ENCODE measurements around the gene CST7. TPM values are rescaled to one million over a fixed set of nuclear protein-coding genes. Genes with fewer than 3 reads are reported as not detected.
"Not testable (repeated sequence)": the region's sequence is repeated elsewhere in the genome, so short reads cannot be mapped to it uniquely, and the experiment has no call there.

CST7 gene
- total RNA-seq, 1 experiment from 2014 or later, result not detected

- Histone ChIP-seq H3K27me3 (no peaks in the 10 kb centered on the region), H3K9me3 (no peaks in the 10 kb centered on the region), H3K36me3 (no peaks in the 10 kb centered on the region), H3K4me3 (no peak overlapping the region)
- DNase-seq, result no peak
Observed at GRCh38 chr20:24938498-24938897, 10.6 kb upstream of the CST7 start.

- Histone ChIP-seq H3K27me3 (no peaks in the 10 kb centered on the region), H3K4me3 (no peak overlapping the region), H3K36me3 (no peaks in the 10 kb centered on the region), H3K9me3 (no peaks in the 10 kb centered on the region)
- no peak for DNase-seq
Observed at GRCh38 chr20:24939036-24939435, 10.0 kb upstream of the CST7 start.

GRCh38 chr20:24942679-24943078, 6.4 kb upstream of the CST7 start:
- no peak overlapping the region for H3K4me3 ChIP-seq
- H3K9me3 ChIP-seq, result no peaks in the 10 kb centered on the region
- no peaks in the 10 kb centered on the region for H3K36me3 ChIP-seq
- H3K27me3 ChIP-seq, result no peaks in the 10 kb centered on the region
- no peak for DNase-seq

GRCh38 chr20:24943196-24943595, 5.9 kb upstream of the CST7 start:
- no peak for DNase-seq
- Histone ChIP-seq H3K9me3 (no peaks in the 10 kb centered on the region), H3K4me3 (no peak overlapping the region), H3K36me3 (no peaks in the 10 kb centered on the region), H3K27me3 (no peaks in the 10 kb centered on the region)

GRCh38 chr20:24943731-24944130, 5.3 kb upstream of the CST7 start:
- H3K4me3 ChIP-seq, result no peak overlapping the region
- DNase-seq, result no peak
- H3K27me3 ChIP-seq, result no peaks in the 10 kb centered on the region
- no peaks in the 10 kb centered on the region for H3K9me3 ChIP-seq
- no peaks in the 10 kb centered on the region for H3K36me3 ChIP-seq

- not testable (repeated sequence) for DNase-seq, H3K27me3 ChIP-seq
Observed at GRCh38 chr20:24946376-24946775, 2.7 kb upstream of the CST7 start.

DNA sequence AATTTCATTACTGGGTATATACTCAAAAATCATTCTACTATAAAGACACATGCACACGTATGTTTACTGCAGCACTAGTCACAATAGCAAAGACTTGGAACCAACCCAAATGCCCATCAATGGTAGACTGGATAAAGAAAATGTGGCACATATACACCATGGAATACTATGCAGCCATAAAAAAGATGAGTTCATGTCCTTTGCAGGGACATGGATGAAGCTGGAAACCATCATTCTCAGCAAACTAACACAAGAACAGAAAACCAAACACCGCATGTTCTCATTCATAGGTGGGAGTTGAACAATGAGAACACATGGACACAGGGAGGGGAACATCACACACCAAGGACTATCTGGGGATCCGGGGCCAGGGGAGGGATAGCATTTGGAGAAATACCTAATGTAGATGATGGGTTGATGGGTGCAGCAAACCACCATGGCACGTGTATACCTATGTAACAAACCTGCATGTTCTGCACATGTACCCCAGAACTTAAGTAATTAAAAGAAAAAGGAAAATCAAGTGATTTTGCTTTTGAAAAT, 602 bp upstream of the CST7 start:
- not testable (repeated sequence) for H3K4me3 ChIP-seq, DNase-seq, H3K36me3 ChIP-seq

More at GRCh38 chr20:24946376-24946775, 2.7 kb upstream of the CST7 start:
- not testable (repeated sequence) for H3K36me3 ChIP-seq, H3K4me3 ChIP-seq, H3K9me3 ChIP-seq

DNA sequence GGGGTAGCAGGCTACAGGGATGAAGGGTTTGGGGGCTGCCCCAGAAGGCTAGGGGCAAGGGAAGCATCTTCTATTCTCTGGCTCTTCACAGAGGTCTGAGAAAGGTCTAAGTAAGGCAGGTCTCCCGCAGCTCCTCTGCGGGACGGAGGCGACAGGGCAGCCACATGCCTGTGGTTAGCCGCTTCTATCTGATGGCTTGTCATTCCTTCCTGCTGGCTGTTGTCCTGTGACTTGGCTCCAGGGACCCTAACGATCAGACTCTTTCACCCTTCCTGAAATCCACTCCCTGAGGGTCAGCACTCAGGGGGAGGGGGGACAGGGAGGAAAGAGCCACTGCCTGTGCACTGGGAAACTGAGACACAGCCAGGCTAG, 673 bp downstream of the CST7 start:
- Histone ChIP-seq H3K9me3 (no peaks in the 10 kb centered on the region), H3K36me3 (no peaks in the 10 kb centered on the region), H3K4me3 (no peak overlapping the region), H3K27me3 (no peaks in the 10 kb centered on the region)
- no peak for DNase-seq

More for the DNA sequence above, 602 bp upstream of the CST7 start:
- H3K9me3 ChIP-seq, H3K27me3 ChIP-seq: not testable (repeated sequence)

- no peaks in the 10 kb centered on the region for H3K36me3 ChIP-seq
- H3K27me3 ChIP-seq, result no peaks in the 10 kb centered on the region
- H3K9me3 ChIP-seq, result no peaks in the 10 kb centered on the region
- no peak overlapping the region for H3K4me3 ChIP-seq
- DNase-seq, result no peak
Observed at GRCh38 chr20:24950128-24950835, 1.2 kb downstream of the CST7 start.

- Histone ChIP-seq H3K27me3 (no peaks in the 10 kb centered on the region), H3K4me3 (no peak overlapping the region), H3K9me3 (no peaks in the 10 kb centered on the region), H3K36me3 (no peaks in the 10 kb centered on the region)
- peak; percentile 13 for DNase-seq
Observed at GRCh38 chr20:24950836-24951525, 1.9 kb downstream of the CST7 start.

GRCh38 chr20:24951536-24952083, 2.5 kb downstream of the CST7 start:
- Histone ChIP-seq H3K36me3 (no peaks in the 10 kb centered on the region), H3K9me3 (no peaks in the 10 kb centered on the region), H3K27me3 (no peaks in the 10 kb centered on the region), H3K4me3 (no peak overlapping the region)
- DNase-seq, result no peak

DNA sequence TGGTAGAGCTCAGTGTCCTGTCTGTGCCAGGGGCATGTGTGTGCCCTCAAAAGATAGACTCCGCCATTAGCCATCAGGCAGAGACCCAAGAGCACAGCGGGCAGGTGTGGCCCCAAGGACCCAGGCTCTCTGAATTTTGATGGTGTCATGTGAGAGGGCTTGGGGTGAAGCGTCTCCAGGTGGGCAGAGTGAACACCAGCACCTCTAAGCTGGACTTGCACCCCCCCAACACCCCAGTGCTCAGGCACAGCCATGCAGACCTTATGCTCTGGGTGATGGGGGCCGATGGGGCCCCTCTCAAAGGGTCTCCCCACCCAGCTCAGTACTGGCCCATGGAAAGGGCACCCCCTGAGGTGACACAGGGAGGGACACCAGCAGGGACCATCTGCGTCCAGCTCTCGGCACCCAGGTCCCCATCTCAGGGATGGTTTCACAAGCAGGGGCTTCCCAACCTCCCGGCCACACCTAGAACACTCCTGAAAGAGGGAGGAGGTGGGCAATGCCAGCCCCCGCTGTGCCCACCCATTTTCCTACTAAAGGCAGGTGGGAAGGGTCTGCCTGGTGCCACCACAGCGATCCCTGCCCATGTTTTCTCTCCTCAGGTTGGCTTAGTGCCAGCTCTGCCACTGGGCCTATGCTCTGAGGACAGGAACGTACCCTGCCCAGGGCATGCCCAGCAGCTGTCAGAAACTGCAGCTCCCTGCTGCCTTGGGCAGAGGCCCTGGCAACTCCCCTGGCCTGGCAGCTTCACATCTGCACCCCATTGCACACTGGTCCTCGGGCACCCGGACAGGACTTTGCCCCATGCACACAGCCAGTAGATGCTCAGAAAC, 3.5 kb downstream of the CST7 start:
- Histone ChIP-seq H3K36me3 (no peaks in the 10 kb centered on the region), H3K4me3 (no peak overlapping the region), H3K27me3 (no peaks in the 10 kb centered on the region), H3K9me3 (no peaks in the 10 kb centered on the region)
- no peak for DNase-seq

DNA sequence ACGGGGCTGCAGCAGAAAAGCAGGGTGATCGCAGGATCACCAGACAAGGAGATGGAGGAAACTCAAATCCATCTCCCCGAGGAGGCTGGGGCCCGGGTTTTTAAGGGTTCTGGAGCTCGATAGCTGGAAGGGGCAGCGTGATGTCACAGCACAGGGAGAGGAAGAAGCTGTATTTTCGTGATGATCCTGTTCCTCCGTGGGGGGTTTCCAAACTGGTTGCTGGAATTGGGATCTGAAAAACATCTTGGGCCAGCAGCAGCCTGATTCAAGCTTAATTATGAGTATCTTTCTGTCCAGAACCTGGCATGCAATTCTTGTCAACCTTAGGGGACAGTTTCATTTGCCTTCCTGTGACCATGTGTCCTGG, 4.1 kb downstream of the CST7 start:
- H3K9me3 ChIP-seq, result no peaks in the 10 kb centered on the region
- H3K4me3 ChIP-seq, result no peak overlapping the region
- no peak for DNase-seq
- no peaks in the 10 kb centered on the region for H3K36me3 ChIP-seq
- H3K27me3 ChIP-seq, result no peaks in the 10 kb centered on the region

DNA sequence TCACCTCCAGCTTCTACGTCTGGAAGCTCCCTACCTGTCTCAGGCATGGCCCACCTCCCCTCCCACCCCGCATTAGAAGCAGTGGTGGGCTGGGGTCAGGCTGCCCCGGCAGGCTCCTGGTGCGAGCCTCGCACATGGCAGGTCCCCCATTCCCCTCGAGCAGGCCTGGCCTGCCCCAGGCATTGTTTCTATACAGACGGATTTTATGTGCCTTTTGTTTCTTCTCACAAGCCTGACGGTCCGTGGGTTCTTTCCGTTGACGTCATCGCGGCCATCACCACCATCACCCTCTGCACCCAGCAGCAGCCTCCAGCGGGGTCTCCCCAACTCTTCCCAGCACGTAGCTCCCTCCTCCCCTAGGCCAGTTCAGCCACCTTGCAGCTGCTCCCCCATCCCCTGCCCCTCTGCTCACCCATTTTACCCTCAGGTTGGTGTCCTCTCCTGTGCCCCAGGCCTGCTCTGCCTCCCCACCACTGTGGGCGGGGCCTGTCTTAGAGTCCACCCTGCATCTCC, 4.6 kb downstream of the CST7 start:
- Histone ChIP-seq H3K4me3 (no peak overlapping the region), H3K27me3 (no peaks in the 10 kb centered on the region), H3K9me3 (no peaks in the 10 kb centered on the region), H3K36me3 (no peaks in the 10 kb centered on the region)
- no peak for DNase-seq

DNA sequence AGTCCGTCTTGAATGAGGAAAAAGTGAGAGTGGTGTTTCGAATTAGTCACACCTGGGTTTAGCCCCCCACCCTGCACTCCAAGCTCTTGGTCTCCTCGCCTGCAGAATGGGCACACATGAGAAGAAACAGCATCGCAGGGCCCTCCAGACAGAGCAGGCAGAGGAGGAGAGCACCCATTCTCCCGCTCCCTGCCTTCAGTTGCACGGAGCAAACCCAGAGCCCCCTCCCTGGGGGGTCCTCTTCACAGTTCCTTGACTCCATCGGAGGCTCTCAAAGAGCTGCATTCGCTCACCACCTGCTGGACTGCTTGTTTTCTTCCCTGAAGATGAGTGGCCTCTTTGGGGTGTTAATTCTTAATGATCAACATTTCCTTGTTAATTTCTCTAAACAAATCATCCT, 5.1 kb downstream of the CST7 start:
- no peak for DNase-seq
- Histone ChIP-seq H3K27me3 (no peaks in the 10 kb centered on the region), H3K36me3 (no peaks in the 10 kb centered on the region), H3K4me3 (no peak overlapping the region), H3K9me3 (no peaks in the 10 kb centered on the region)

DNA sequence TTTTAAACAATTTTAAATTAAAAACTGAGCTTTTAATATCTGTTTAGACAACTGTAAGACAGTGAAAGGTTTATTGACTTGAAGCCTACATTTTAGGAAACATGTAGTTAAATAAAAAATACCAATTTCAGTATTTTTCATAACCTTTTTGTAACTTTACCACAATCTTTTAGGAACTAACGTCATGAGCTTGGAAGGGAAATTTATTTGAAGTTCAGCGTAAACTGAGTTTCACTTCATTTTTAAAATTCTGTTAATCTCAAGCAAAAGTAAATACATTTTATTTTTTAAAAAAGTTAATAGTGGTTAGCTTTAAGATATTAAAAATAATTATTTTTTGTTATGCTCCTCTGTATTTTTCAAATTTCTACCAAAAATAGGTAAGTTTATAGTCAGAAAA, 5.5 kb downstream of the CST7 start:
- no peak overlapping the region for H3K4me3 ChIP-seq
- DNase-seq, result no peak
- H3K36me3 ChIP-seq, result no peaks in the 10 kb centered on the region
- H3K9me3 ChIP-seq, result no peaks in the 10 kb centered on the region
- no peaks in the 10 kb centered on the region for H3K27me3 ChIP-seq

DNA sequence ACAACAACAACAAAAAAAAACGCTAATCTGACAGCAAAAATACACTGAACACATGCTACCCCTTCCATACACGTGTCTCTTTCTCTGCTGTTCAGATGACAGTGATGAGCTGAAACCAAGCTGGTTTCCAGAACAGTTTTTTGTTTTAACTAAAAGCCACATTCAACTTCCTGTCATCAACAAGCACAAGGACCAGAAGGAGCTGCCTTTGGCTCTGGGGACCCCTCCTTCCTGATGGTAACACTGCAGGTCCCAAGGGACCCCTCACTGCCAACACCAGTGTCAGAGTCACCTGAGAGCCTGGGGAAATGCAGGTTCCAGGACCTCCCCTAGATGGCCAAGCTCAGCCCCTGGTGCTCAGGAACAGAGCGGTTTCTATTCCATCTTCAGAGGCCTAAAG, 6.0 kb downstream of the CST7 start:
- H3K36me3 ChIP-seq, result no peaks in the 10 kb centered on the region
- H3K27me3 ChIP-seq, result no peaks in the 10 kb centered on the region
- DNase-seq, result no peak
- no peak overlapping the region for H3K4me3 ChIP-seq
- H3K9me3 ChIP-seq, result no peaks in the 10 kb centered on the region

Data from MG63 (cell line).